ENCODE data around the gene PEX12. TPM values are rescaled to one million over a fixed set of nuclear protein-coding genes. Genes with fewer than 3 reads are reported as not detected.

PEX12 gene
- total and polyA plus RNA-seq, 9 of the 15 experiments (the other 6 are each of a cell fraction or from before 2014, with no cell fraction given): 4.0 to 12.4 (median 6.4) TPM

DNA sequence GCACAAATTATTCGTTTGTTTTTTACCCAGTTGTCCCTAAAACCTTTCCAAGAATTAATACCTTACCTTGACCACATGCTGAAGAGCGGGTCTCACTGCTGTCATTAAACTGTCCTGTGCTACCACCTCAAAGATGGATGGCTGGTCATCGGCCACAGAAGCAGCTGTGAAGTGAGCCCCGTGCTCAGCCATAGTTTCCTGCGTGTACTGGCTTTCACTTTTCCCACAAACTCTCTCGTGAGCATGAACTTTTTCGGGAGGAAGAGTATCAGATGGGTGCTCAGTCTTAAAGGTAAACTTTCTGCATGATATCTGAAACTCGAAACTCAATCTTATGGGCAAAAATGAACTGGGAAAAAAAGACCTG is 558 bp downstream of the PEX12 start (continued):
- TF ChIP-seq, protein P1, sequence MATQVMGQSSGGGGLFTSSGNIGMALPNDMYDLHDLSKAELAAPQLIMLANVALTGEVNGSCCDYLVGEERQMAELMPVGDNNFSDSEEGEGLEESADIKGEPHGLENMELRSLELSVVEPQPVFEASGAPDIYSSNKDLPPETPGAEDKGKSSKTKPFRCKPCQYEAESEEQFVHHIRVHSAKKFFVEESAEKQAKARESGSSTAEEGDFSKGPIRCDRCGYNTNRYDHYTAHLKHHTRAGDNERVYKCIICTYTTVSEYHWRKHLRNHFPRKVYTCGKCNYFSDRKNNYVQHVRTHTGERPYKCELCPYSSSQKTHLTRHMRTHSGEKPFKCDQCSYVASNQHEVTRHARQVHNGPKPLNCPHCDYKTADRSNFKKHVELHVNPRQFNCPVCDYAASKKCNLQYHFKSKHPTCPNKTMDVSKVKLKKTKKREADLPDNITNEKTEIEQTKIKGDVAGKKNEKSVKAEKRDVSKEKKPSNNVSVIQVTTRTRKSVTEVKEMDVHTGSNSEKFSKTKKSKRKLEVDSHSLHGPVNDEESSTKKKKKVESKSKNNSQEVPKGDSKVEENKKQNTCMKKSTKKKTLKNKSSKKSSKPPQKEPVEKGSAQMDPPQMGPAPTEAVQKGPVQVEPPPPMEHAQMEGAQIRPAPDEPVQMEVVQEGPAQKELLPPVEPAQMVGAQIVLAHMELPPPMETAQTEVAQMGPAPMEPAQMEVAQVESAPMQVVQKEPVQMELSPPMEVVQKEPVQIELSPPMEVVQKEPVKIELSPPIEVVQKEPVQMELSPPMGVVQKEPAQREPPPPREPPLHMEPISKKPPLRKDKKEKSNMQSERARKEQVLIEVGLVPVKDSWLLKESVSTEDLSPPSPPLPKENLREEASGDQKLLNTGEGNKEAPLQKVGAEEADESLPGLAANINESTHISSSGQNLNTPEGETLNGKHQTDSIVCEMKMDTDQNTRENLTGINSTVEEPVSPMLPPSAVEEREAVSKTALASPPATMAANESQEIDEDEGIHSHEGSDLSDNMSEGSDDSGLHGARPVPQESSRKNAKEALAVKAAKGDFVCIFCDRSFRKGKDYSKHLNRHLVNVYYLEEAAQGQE (IDR thresholded peaks at IDR 0.05; ENCODE audit: borderline replicate concordance): no peak
- TF ChIP-seq, protein P1 (CRISPR knock-in tag; IDR thresholded peaks at IDR 0.05; ENCODE audit: low read depth): no peak
- TF ChIP-seq HNRNPH1 (optimal IDR thresholded peaks at IDR 0.05; ENCODE audit: low read depth, low read length) (no peak), MCM7 (IDR thresholded peaks at IDR 0.05) (no peak), YBX1 (IDR thresholded peaks at IDR 0.05) (no peak), FOS (IDR thresholded peaks at IDR 0.05; ENCODE audit: extremely low read depth, insufficient read length) (no peak), GATAD2B (IDR thresholded peaks at IDR 0.05; ENCODE audit: borderline replicate concordance) (peak; percentile 25; the same call in 1 of the 2 replicates)
- TF ChIP-seq, protein P2, sequence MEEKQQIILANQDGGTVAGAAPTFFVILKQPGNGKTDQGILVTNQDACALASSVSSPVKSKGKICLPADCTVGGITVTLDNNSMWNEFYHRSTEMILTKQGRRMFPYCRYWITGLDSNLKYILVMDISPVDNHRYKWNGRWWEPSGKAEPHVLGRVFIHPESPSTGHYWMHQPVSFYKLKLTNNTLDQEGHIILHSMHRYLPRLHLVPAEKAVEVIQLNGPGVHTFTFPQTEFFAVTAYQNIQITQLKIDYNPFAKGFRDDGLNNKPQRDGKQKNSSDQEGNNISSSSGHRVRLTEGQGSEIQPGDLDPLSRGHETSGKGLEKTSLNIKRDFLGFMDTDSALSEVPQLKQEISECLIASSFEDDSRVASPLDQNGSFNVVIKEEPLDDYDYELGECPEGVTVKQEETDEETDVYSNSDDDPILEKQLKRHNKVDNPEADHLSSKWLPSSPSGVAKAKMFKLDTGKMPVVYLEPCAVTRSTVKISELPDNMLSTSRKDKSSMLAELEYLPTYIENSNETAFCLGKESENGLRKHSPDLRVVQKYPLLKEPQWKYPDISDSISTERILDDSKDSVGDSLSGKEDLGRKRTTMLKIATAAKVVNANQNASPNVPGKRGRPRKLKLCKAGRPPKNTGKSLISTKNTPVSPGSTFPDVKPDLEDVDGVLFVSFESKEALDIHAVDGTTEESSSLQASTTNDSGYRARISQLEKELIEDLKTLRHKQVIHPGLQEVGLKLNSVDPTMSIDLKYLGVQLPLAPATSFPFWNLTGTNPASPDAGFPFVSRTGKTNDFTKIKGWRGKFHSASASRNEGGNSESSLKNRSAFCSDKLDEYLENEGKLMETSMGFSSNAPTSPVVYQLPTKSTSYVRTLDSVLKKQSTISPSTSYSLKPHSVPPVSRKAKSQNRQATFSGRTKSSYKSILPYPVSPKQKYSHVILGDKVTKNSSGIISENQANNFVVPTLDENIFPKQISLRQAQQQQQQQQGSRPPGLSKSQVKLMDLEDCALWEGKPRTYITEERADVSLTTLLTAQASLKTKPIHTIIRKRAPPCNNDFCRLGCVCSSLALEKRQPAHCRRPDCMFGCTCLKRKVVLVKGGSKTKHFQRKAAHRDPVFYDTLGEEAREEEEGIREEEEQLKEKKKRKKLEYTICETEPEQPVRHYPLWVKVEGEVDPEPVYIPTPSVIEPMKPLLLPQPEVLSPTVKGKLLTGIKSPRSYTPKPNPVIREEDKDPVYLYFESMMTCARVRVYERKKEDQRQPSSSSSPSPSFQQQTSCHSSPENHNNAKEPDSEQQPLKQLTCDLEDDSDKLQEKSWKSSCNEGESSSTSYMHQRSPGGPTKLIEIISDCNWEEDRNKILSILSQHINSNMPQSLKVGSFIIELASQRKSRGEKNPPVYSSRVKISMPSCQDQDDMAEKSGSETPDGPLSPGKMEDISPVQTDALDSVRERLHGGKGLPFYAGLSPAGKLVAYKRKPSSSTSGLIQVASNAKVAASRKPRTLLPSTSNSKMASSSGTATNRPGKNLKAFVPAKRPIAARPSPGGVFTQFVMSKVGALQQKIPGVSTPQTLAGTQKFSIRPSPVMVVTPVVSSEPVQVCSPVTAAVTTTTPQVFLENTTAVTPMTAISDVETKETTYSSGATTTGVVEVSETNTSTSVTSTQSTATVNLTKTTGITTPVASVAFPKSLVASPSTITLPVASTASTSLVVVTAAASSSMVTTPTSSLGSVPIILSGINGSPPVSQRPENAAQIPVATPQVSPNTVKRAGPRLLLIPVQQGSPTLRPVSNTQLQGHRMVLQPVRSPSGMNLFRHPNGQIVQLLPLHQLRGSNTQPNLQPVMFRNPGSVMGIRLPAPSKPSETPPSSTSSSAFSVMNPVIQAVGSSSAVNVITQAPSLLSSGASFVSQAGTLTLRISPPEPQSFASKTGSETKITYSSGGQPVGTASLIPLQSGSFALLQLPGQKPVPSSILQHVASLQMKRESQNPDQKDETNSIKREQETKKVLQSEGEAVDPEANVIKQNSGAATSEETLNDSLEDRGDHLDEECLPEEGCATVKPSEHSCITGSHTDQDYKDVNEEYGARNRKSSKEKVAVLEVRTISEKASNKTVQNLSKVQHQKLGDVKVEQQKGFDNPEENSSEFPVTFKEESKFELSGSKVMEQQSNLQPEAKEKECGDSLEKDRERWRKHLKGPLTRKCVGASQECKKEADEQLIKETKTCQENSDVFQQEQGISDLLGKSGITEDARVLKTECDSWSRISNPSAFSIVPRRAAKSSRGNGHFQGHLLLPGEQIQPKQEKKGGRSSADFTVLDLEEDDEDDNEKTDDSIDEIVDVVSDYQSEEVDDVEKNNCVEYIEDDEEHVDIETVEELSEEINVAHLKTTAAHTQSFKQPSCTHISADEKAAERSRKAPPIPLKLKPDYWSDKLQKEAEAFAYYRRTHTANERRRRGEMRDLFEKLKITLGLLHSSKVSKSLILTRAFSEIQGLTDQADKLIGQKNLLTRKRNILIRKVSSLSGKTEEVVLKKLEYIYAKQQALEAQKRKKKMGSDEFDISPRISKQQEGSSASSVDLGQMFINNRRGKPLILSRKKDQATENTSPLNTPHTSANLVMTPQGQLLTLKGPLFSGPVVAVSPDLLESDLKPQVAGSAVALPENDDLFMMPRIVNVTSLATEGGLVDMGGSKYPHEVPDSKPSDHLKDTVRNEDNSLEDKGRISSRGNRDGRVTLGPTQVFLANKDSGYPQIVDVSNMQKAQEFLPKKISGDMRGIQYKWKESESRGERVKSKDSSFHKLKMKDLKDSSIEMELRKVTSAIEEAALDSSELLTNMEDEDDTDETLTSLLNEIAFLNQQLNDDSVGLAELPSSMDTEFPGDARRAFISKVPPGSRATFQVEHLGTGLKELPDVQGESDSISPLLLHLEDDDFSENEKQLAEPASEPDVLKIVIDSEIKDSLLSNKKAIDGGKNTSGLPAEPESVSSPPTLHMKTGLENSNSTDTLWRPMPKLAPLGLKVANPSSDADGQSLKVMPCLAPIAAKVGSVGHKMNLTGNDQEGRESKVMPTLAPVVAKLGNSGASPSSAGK (IDR thresholded peaks at IDR 0.05): peak; percentile 56

All from K562 (cell line).